Gastroesophageal sphincter (tissue), 4 donors: ENCODE measurements around the gene CXCR3. TPM values are rescaled to one million over a fixed set of nuclear protein-coding genes. Genes with fewer than 3 reads are reported as not detected.
"Not testable (repeated sequence)": the region's sequence is repeated elsewhere in the genome, so short reads cannot be mapped to it uniquely, and the experiment has no call there.

Experiments used
- ATAC-seq: fragments of 150-250 bp; one replicate; pipeline ENCODE4 v1.9.1; 2016; ENCODE audit warnings: mild to moderate bottlenecking, moderate library complexity
- H3K27ac ChIP-seq, 4 donors: fragments of 200-600 bp; sonication (generic) in 3 of 4; 1 replicate in 3 of 4; 2 replicates in 1 of 4; pipeline ENCODE4 v1.5.1; 2016 to 2019
- H3K27me3 ChIP-seq: fragments of 200-600 bp; sonication (generic); one replicate; pipeline ENCODE4 v1.5.1; 2019
- H3K36me3 ChIP-seq, 2 donors: fragments of 200-600 bp; sonication (generic); one replicate each; pipeline ENCODE4 v1.5.1; 2019; ENCODE audit warnings: control low read depth in 1 of 2
- H3K4me1 ChIP-seq, 3 donors: fragments of 200-600 bp; sonication (generic); 1 replicate in 2 of 3; 2 replicates in 1 of 3; pipeline ENCODE4 v1.5.1; 2016 to 2019; ENCODE audit warnings: control low read depth in 2 of 3
- H3K4me3 ChIP-seq, 2 donors: fragments of 200-600 bp; sonication (generic); one replicate each; pipeline ENCODE4 v1.5.1; 2019; ENCODE audit warnings: mild to moderate bottlenecking in 1 of 2, moderate library complexity in 1 of 2
- H3K9me3 ChIP-seq, 3 donors: fragments of 200-600 bp; sonication (generic); one replicate each; pipeline ENCODE4 v1.5.1; 2017 to 2019; ENCODE audit warnings: control low read depth in 2 of 3
- CTCF ChIP-seq, 4 experiments: fragments of 200-600 bp in 2 of 4; fragments of 450-650 bp in 2 of 4; sonication (generic) in 1 of 4; IDR thresholded peaks; one replicate each; pipeline ENCODE4 v1.5.1; 2017 to 2019; ENCODE audit warnings: antibody characterized with exemption in 4 of 4, mild to moderate bottlenecking in 2 of 4, moderate library complexity in 2 of 4
- EP300 ChIP-seq: sonication (generic); formaldehyde crosslinking; IDR thresholded peaks from one replicate; pipeline ENCODE4 v1.6.1; 2017; ENCODE audit warnings: antibody characterized with exemption, mild to moderate bottlenecking
- POLR2A ChIP-seq, 2 donors: fragments of 450-650 bp; IDR thresholded peaks; one replicate each; pipeline ENCODE4 v1.6.1; 2017; ENCODE audit warnings: antibody characterized with exemption in 2 of 2, mild to moderate bottlenecking in 2 of 2, moderate library complexity in 1 of 2
- POLR2AphosphoS5 ChIP-seq: sonication (generic); formaldehyde crosslinking; IDR thresholded peaks from one replicate; pipeline ENCODE4 v1.6.1; 2017; ENCODE audit warnings: antibody characterized with exemption
- WGBS, 2 donors: methylation state at CpG; one replicate each; pipeline ENCODE4 v1.1.5; 2018; ENCODE audit warnings: low coverage in 1 of 2; 5-methylcytosine and 5-hydroxymethylcytosine counted together
- total RNA-seq, 4 donors: library from RNA; depleted of rRNA; stranded (reverse); fragments of >200 nt; gene quantifications; one replicate each; pipeline ENCODE4 v1.1.0, GENCODE V29; 2016

CXCR3 gene
- total RNA-seq, 4 donors from 2014 or later, result 0.54 TPM; not detected in 3

DNA sequence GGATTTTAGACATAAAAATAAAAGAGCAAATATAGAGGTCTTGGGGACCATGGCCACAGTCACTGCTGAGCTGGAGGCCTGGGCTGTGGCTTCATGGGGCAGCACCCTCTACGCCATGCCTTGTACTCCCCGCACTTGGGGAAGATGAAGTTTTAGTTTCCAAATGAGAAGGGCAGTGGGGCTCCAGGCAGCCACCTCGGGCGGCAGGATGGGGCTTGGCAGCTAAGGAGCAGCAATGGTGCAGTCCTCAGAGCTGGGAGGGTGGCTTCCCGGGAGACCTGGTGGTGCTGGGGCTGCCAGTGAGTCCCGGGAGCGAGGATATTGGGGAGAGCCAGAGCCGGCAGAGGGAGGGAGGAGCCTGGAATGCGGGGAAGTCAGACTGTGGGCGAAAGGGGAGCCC, 2.4 kb downstream of the CXCR3 start:
- H3K4me1 ChIP-seq, result no peaks in the 10 kb centered on the region
- TF ChIP-seq POLR2A (IDR thresholded peaks at IDR 0.05) (no peak), EP300 (no peak), POLR2AphosphoS5 (no peak), CTCF (IDR thresholded peaks at IDR 0.05) (no peak)
- 60% methylated on average over 1 of the region's 10 CpGs; no CpG with 5 or more reads in 1 of the 2 donors for WGBS, 2 donors
- peaks cover 0 to 29% of the 10 kb centered on the region in 2 donors for H3K36me3 ChIP-seq
- no peaks in the 10 kb centered on the region for H3K27me3 ChIP-seq
- H3K27ac ChIP-seq, result no peak overlapping the region
- H3K4me3 ChIP-seq, result no peak overlapping the region
- no peaks in the 10 kb centered on the region for H3K9me3 ChIP-seq
- ATAC-seq, result no peak

GRCh38 chrX:71615056-71615455, 3.3 kb downstream of the CXCR3 start:
- Histone ChIP-seq H3K4me3 (no peak overlapping the region), H3K36me3 (peaks cover 0 to 38% of the 10 kb centered on the region in 2 donors), H3K9me3 (no peaks in the 10 kb centered on the region), H3K4me1 (no peaks in the 10 kb centered on the region), H3K27me3 (no peaks in the 10 kb centered on the region), H3K27ac (no peak overlapping the region)
- WGBS, 2 donors, result 89 to 100% methylated on average over 1 to 3 of the region's 4 CpGs
- TF ChIP-seq EP300, result no peak
- TF ChIP-seq POLR2A (IDR thresholded peaks at IDR 0.05), result no peak
- TF ChIP-seq CTCF (IDR thresholded peaks at IDR 0.05), result no peak
- TF ChIP-seq POLR2AphosphoS5, result no peak
- no peak for ATAC-seq

GRCh38 chrX:71612256-71612655, 6.1 kb downstream of the CXCR3 start:
- TF ChIP-seq POLR2A (IDR thresholded peaks at IDR 0.05) (no peak), EP300 (no peak), POLR2AphosphoS5 (no peak), CTCF (IDR thresholded peaks at IDR 0.05) (no peak)
- no peaks in the 10 kb centered on the region for H3K27me3 ChIP-seq
- no peak overlapping the region for H3K4me3 ChIP-seq
- peaks cover 0 to 64% of the 10 kb centered on the region in 2 donors for H3K36me3 ChIP-seq
- WGBS, 2 donors, result 71 to 78% methylated on average over 7 of the region's 8 CpGs
- H3K9me3 ChIP-seq, result no peaks in the 10 kb centered on the region
- no peaks in the 10 kb centered on the region for H3K4me1 ChIP-seq
- no peak for ATAC-seq
- no peak overlapping the region for H3K27ac ChIP-seq

- not testable (repeated sequence) for H3K4me1 ChIP-seq, ATAC-seq, H3K27me3 ChIP-seq, H3K4me3 ChIP-seq, H3K9me3 ChIP-seq, H3K27ac ChIP-seq
- peaks cover 0 to 69% of the 10 kb centered on the region in 2 donors for H3K36me3 ChIP-seq
- 77 to 93% methylated on average over 3 to 4 of the region's 9 CpGs for WGBS, 2 donors
Measured at GRCh38 chrX:71611736-71612135, 6.6 kb downstream of the CXCR3 start.

- no peak overlapping the region for H3K27ac ChIP-seq
- no peaks in the 10 kb centered on the region for H3K4me1 ChIP-seq
- peaks cover 0 to 93% of the 10 kb centered on the region in 2 donors for H3K36me3 ChIP-seq
- no peak for ATAC-seq
- H3K4me3 ChIP-seq, result no peak overlapping the region
- H3K27me3 ChIP-seq, result no peaks in the 10 kb centered on the region
- no peaks in the 10 kb centered on the region for H3K9me3 ChIP-seq
- TF ChIP-seq POLR2AphosphoS5, result no peak
- no peak for TF ChIP-seq CTCF (IDR thresholded peaks at IDR 0.05)
- TF ChIP-seq POLR2A (IDR thresholded peaks at IDR 0.05), result no peak
- no peak for TF ChIP-seq EP300
- 91 to 93% methylated on average over 3 of the region's 3 CpGs for WGBS, 2 donors
Measured at GRCh38 chrX:71609095-71609750, 9.1 kb downstream of the CXCR3 start.
